SK-N-DZ (cell line): Measurements from ENCODE around the gene REXO5.

Experiments used
- small RNA-seq, 2 experiments: library from RNA; depleted of rRNA; stranded (forward); fragments of <200 nt; gene quantifications; one replicate each; pipeline ENCODE3, GENCODE V24; 2014

Gene REXO5

Small RNA genes lying within 50 kb of the gene (small RNA-seq; reads per million reads assigned to genes)
- gene RF00618 (0 reads per million in 2 experiments), gene RNU6-944P (0 to 0.04 reads per million in 2 experiments)
